ENCODE data around the gene VPS13D. TPM values are rescaled to one million over a fixed set of nuclear protein-coding genes. Genes with fewer than 3 reads are reported as not detected.

VPS13D gene
- total RNA-seq, 1 experiment from 2014 or later, result 20.2 TPM

GRCh38 chr1:12553963-12554362 is 324.1 kb downstream of the VPS13D start:
- no peak overlapping the region for H2BK12ac ChIP-seq (ENCODE audit: insufficient read length, low read depth, low read length)
- H4K8ac ChIP-seq (replicated peaks; ENCODE audit: insufficient read length, low read depth, low read length), result no peak overlapping the region
- peaks cover 12% of the 10 kb centered on the region in 2 experiments for H3K9me3 Mint-ChIP-seq
- H3K27ac Mint-ChIP-seq, result peak overlapping the region in 1 of 3 experiments; percentile 34; a peak in 1 of 7 replicates
- no peak overlapping the region for H2BK20ac ChIP-seq (ENCODE audit: low read depth, low read length, poor library complexity, severe bottlenecking)
- no peak overlapping the region for H3K27ac ChIP-seq (ENCODE audit: insufficient read length, low read depth, low read length)
- H3K27me3 Mint-ChIP-seq (ENCODE audit: low read depth), result peaks cover 3% of the 10 kb centered on the region
- no peak overlapping the region for H3K9ac ChIP-seq (ENCODE audit: extremely low read depth, insufficient read length, low read length)
- no peak for TF ChIP-seq CTCF (conservative IDR thresholded peaks at IDR 0.05)
- peaks cover 2 to 21% (median 3%) of the 10 kb centered on the region in 3 experiments; a peak in 6 of 7 replicates for H3K36me3 Mint-ChIP-seq (ENCODE audit: insufficient read depth in 1 of 3, low read depth in 3 of 3)
- no peak overlapping the region for H3K4me3 Mint-ChIP-seq
- no peaks in the 10 kb centered on the region for H3K9me3 ChIP-seq (ENCODE audit: control insufficient read depth, low read depth, low read length)
- H3T11ph ChIP-seq (ENCODE audit: low read length), result no peak overlapping the region
- H3K4ac ChIP-seq (ENCODE audit: low read depth, low read length), result no peak overlapping the region
- H4K5ac ChIP-seq (ENCODE audit: insufficient read length, low read depth, low read length), result no peak overlapping the region
- H3K14ac ChIP-seq (ENCODE audit: insufficient read depth, low read length), result no peak overlapping the region
- no peaks in the 10 kb centered on the region for H3K4me1 ChIP-seq (ENCODE audit: insufficient read depth, low read length)
- H4K91ac ChIP-seq (ENCODE audit: insufficient read length, low read depth, low read length), result no peak overlapping the region
- H3K27me3 ChIP-seq (ENCODE audit: insufficient read depth, low read length), result no peaks in the 10 kb centered on the region
- H2AFZ ChIP-seq (ENCODE audit: low read length), result no peak overlapping the region
- H3K4me2 ChIP-seq (ENCODE audit: insufficient read depth, insufficient read length, low read length), result no peak overlapping the region
- H4K20me1 ChIP-seq (ENCODE audit: control insufficient read depth, insufficient read depth, insufficient read length), result no peaks in the 10 kb centered on the region
- H3K79me2 ChIP-seq (ENCODE audit: insufficient read depth, low read length), result no peaks in the 10 kb centered on the region
- H3K4me1 Mint-ChIP-seq, result peaks cover 19 to 34% of the 10 kb centered on the region in 2 experiments
- no peak overlapping the region for H2AK5ac ChIP-seq (ENCODE audit: insufficient read length, low read length)
- H2BK15ac ChIP-seq (ENCODE audit: low read depth, low read length), result no peak overlapping the region
- no peak overlapping the region for H3K23ac ChIP-seq (ENCODE audit: insufficient read length, low read depth, low read length)
- no peak for DNase-seq
- no peak overlapping the region for H2BK120ac ChIP-seq (ENCODE audit: low read depth, low read length, poor library complexity, severe bottlenecking)
- no peak overlapping the region for H3K56ac ChIP-seq (ENCODE audit: insufficient read length, low read depth, low read length)
- no peaks in the 10 kb centered on the region for H3K23me2 ChIP-seq (ENCODE audit: insufficient read length, low read depth, low read length, poor library complexity, severe bottlenecking)
- H3K79me1 ChIP-seq (ENCODE audit: insufficient read depth, low read depth, low read length, poor library complexity, severe bottlenecking), result no peaks in the 10 kb centered on the region
- no peak overlapping the region for H3K18ac ChIP-seq (ENCODE audit: insufficient read length, low read depth, low read length)
- WGBS (ENCODE audit: extremely low coverage, insufficient read length, low lambda C conversion rate), result no CpG with 5 or more reads among the region's 3 CpGs
- H2BK5ac ChIP-seq (ENCODE audit: insufficient read length, low read length), result no peak overlapping the region

Measured in H9 (cell line).